PC-9 (cell line): ENCODE results near the gene SPATA7. TPM values are rescaled to one million over a fixed set of nuclear protein-coding genes. Genes with fewer than 3 reads are reported as not detected.
A peak's percentile ranks its signal among the peaks of the same experiment; 100 is the strongest.
"Not testable (repeated sequence)": the region's sequence is repeated elsewhere in the genome, so short reads cannot be mapped to it uniquely, and the experiment has no call there.

Source experiments
- BruUV-seq: library from RNA; stranded (reverse); fragments of 400-500 nt; replicated peaks from 2 replicates; lab custom pipeline; 2021; lab: Mats Ljungman, UMichigan
- CTCF ChIA-PET: fragments of 300-600 bp; sonication (Branson Sonifier 250); formaldehyde crosslinking; loops from one replicate; lab custom pipeline; 2022; ENCODE audit warnings: antibody characterized with exemption; lab: Charles Lee
- POLR2A ChIA-PET: fragments of 300-600 bp; sonication (Branson Sonifier 250); formaldehyde crosslinking; loops from one replicate; lab custom pipeline; 2022; ENCODE audit warnings: antibody characterized with exemption; ENCODE audit not compliant: unreplicated experiment; lab: Charles Lee
- DNase-seq, 2 experiments: peaks; one replicate each; pipeline versions ENCODE4 v3.0.0 to v3.0.0-alpha.2; 2015 to 2022; ENCODE audit warnings: mixed read lengths in 1 of 2
- H2AFZ ChIP-seq: fragments of 200-600 bp; sonication (generic); 2 replicates; pipeline ENCODE4 v1.8.1; 2017; ENCODE audit warnings: antibody characterized with exemption
- H3F3A ChIP-seq: fragments of 200-600 bp; sonication (generic); 2 replicates; pipeline ENCODE4 v1.8.1; 2017; ENCODE audit warnings: antibody characterized with exemption, mild to moderate bottlenecking, low read depth; ENCODE audit not compliant: insufficient read depth
- H3K27ac ChIP-seq: fragments of 200-600 bp; sonication (generic); 2 replicates; pipeline ENCODE4 v1.6.1; 2016; ENCODE audit warnings: mixed run types
- H3K27me3 ChIP-seq: fragments of 200-600 bp; sonication (generic); 2 replicates; pipeline ENCODE4 v1.6.1; 2016; ENCODE audit warnings: low read depth, mixed run types; ENCODE audit not compliant: insufficient read depth
- H3K36me3 ChIP-seq: fragments of 200-600 bp; sonication (generic); 2 replicates; pipeline ENCODE4 v1.6.1; 2016; ENCODE audit warnings: low read depth, mixed run types
- H3K4me1 ChIP-seq: fragments of 200-600 bp; sonication (generic); replicated peaks from 2 replicates; pipeline ENCODE4 v1.6.1; 2016; ENCODE audit warnings: mixed run types; ENCODE audit not compliant: insufficient read depth
- H3K4me2 ChIP-seq: fragments of 200-600 bp; sonication (generic); 2 replicates; pipeline ENCODE4 v1.6.1; 2017; ENCODE audit warnings: mixed run types
- H3K4me3 ChIP-seq: fragments of 200-600 bp; sonication (generic); 2 replicates; pipeline ENCODE4 v1.6.1; 2016; ENCODE audit warnings: mixed run types
- H3K79me2 ChIP-seq: fragments of 200-600 bp; sonication (generic); 2 replicates; pipeline ENCODE4 v1.6.1; 2017; ENCODE audit warnings: low read depth, mixed run types
- H3K9me2 ChIP-seq: fragments of 200-600 bp; sonication (generic); 2 replicates; pipeline ENCODE4 v1.8.1; 2017; ENCODE audit warnings: mild to moderate bottlenecking; ENCODE audit not compliant: insufficient read depth
- H3K9me3 ChIP-seq: fragments of 200-600 bp; sonication (generic); 2 replicates; pipeline ENCODE4 v1.8.1; 2016; ENCODE audit warnings: low read depth; ENCODE audit not compliant: insufficient read depth
- H4K20me1 ChIP-seq: fragments of 200-600 bp; sonication (generic); 2 replicates; pipeline ENCODE4 v1.8.1; 2017; ENCODE audit not compliant: insufficient read depth
- CTCF ChIP-seq: fragments of 200-600 bp; sonication (generic); conservative IDR thresholded peaks from 2 replicates; pipeline ENCODE4 v1.6.1; 2017; ENCODE audit warnings: mixed run types, antibody characterized with exemption, mild to moderate bottlenecking, moderate library complexity
- EZH2 ChIP-seq: fragments of 200-600 bp; sonication (generic); IDR thresholded peaks from 2 replicates; pipeline ENCODE4 v1.8.0; 2017; ENCODE audit warnings: antibody characterized with exemption, low read depth
- intact Hi-C: fragments of 100-400 bp; cut with micrococcal nuclease; formaldehyde crosslinking; loops from one replicate; pipeline ENCODE4 v1.10.0; 2022; ENCODE audit not compliant: unreplicated experiment
- total RNA-seq: library from RNA; stranded (reverse); gene quantifications from 2 replicates; pipeline ENCODE4 v1.2.3, GENCODE V29; 2021

The SPATA7 gene
- total RNA-seq, 1 experiment from 2014 or later, result 2.9 TPM

GRCh38 chr14:88379706-88380343 is 5.6 kb upstream of the SPATA7 start:
- Histone ChIP-seq H3K9me2 (no peaks in the 10 kb centered on the region), H3K27me3 (no peaks in the 10 kb centered on the region), H3K79me2 (no peaks in the 10 kb centered on the region), H4K20me1 (no peaks in the 10 kb centered on the region), H3K27ac (no peak overlapping the region), H2AFZ (no peak overlapping the region), H3K36me3 (no peaks in the 10 kb centered on the region), H3K4me3 (no peak overlapping the region), H3K4me1 (0 out of 2 replicates have a peak, but pooled peaks cover 5% of the 10 kb centered on the region), H3K4me2 (no peak overlapping the region), H3K9me3 (no peaks in the 10 kb centered on the region), H3F3A (no peaks in the 10 kb centered on the region)
- no peak for DNase-seq
- TF ChIP-seq EZH2, result no peak
- TF ChIP-seq CTCF, result no peak
- intact Hi-C loops, result no loop called here
- POLR2A ChIA-PET, result no interaction called here
- BruUV-seq, result no TSS peak
- CTCF ChIA-PET, result no interaction called here

GRCh38 chr14:88380405-88380804 is 5.1 kb upstream of the SPATA7 start:
- intact Hi-C loops, result no loop called here
- no peaks in the 10 kb centered on the region for H3K36me3 ChIP-seq
- H4K20me1 ChIP-seq, result no peaks in the 10 kb centered on the region
- H3K9me2 ChIP-seq, result no peaks in the 10 kb centered on the region
- POLR2A ChIA-PET, result no interaction called here
- H3K27me3 ChIP-seq, result no peaks in the 10 kb centered on the region
- no peak overlapping the region for H2AFZ ChIP-seq
- no peak overlapping the region for H3K4me2 ChIP-seq
- H3K4me1 ChIP-seq, result 0 out of 2 replicates have a peak, but pooled peaks cover 5% of the 10 kb centered on the region
- TF ChIP-seq EZH2 (no peak), CTCF (no peak; the same call in 1 of the 2 replicates)
- BruUV-seq, result no TSS peak
- H3K79me2 ChIP-seq, result no peaks in the 10 kb centered on the region
- H3F3A ChIP-seq, result no peaks in the 10 kb centered on the region
- H3K4me3 ChIP-seq, result no peak overlapping the region
- CTCF ChIA-PET, result no interaction called here
- H3K27ac ChIP-seq, result no peak overlapping the region
- H3K9me3 ChIP-seq, result no peaks in the 10 kb centered on the region
- DNase-seq, result no peak

- CTCF ChIA-PET, H3K27me3 ChIP-seq, H3K9me3 ChIP-seq, H3K79me2 ChIP-seq, H3K4me3 ChIP-seq, intact Hi-C loops, H3K9me2 ChIP-seq, H3K36me3 ChIP-seq, H3K4me2 ChIP-seq, H3K27ac ChIP-seq, BruUV-seq, H3K4me1 ChIP-seq, H2AFZ ChIP-seq, H3F3A ChIP-seq, DNase-seq, H4K20me1 ChIP-seq, POLR2A ChIA-PET: not testable (repeated sequence)
Measured at GRCh38 chr14:88381634-88382033, 3.8 kb upstream of the SPATA7 start.

- Histone ChIP-seq H3F3A (no peaks in the 10 kb centered on the region), H3K9me3 (no peaks in the 10 kb centered on the region), H3K79me2 (no peaks in the 10 kb centered on the region), H3K27ac (no peak overlapping the region), H3K9me2 (no peaks in the 10 kb centered on the region), H3K36me3 (no peaks in the 10 kb centered on the region), H2AFZ (peak overlapping the region; percentile 96), H3K4me3 (peak overlapping the region; percentile 80), H4K20me1 (no peaks in the 10 kb centered on the region), H3K4me2 (peak overlapping the region; percentile 78), H3K4me1 (0 out of 2 replicates have a peak, but pooled peaks cover 5% of the 10 kb centered on the region), H3K27me3 (no peaks in the 10 kb centered on the region)
- TF ChIP-seq CTCF, result no peak
- no peak for TF ChIP-seq EZH2
- POLR2A ChIA-PET, result no interaction called here
- intact Hi-C loops, result no loop called here
- CTCF ChIA-PET, result no interaction called here
- DNase-seq, result no peak
- BruUV-seq, result no TSS peak
Measured at GRCh38 chr14:88384718-88385117, 739 bp upstream of the SPATA7 start.
